Regular cardiac myocyte (primary cell): ENCODE data around the gene KLHL8. TPM values are rescaled to one million over a fixed set of nuclear protein-coding genes. Genes with fewer than 3 reads are reported as not detected.

Experiments used
- total RNA-seq: library from RNA; depleted of rRNA; stranded (reverse); fragments of >200 nt; gene quantifications from 2 replicates; pipeline ENCODE4 v1.2.3, GENCODE V29; 2014

Gene KLHL8
- 14.7 and 15.7 TPM in 2 replicates for total RNA-seq

GRCh38 chr4:87220094-87220822, at the start of gene KLHL8:
TSS of gene KLHL8 (minus strand) at chr4:87220618. CDS start at chr4:87195539, 25,079 bp downstream.

Other genes with a start within 250 kb of the KLHL8 start
- under 0.01 TPM in 1 of 2 replicates, not detected in the other for gene HSD17B13, start 102.3 kb upstream of the KLHL8 start, total RNA-seq
- gene HSD17B11, start 170.6 kb upstream of the KLHL8 start, total RNA-seq = 24.3 and 45.4 TPM in 2 replicates
- gene NUDT9, start 202.0 kb upstream of the KLHL8 start, total RNA-seq = 16.9 and 27.6 TPM in 2 replicates